Measurements from ENCODE around the gene P2RX6. TPM values are rescaled to one million over a fixed set of nuclear protein-coding genes. Genes with fewer than 3 reads are reported as not detected.

Gene P2RX6
- total and polyA plus RNA-seq, 9 of the 15 experiments (the other 6 are each of a cell fraction or from before 2014, with no cell fraction given), result 0.01 to 3.9 (median 1.5) TPM; not detected in 1

GRCh38 chr22:20990184-20991180 is 24.5 kb upstream of the P2RX6 start:
- 77% methylated on average over 21 of the region's 21 CpGs for WGBS (ENCODE audit: insufficient coverage, low coverage, missing lambda C conversion rate)
- no peaks in the 10 kb centered on the region for H3K79me2 ChIP-seq (ENCODE audit: control insufficient read depth, insufficient read depth, low read length)
- H3K9me3 ChIP-seq (replicated peaks; ENCODE audit: control insufficient read depth, insufficient read depth, low read depth, low read length), result no peaks in the 10 kb centered on the region
- ChIA-PET POLR2A (interaction anchor here (0.6 to 17.9 kb wide), 12 partner anchors 9 to 386 kb away, joined by 3 to 451 read pairs (median 4); partner anchors contain the start of genes AIFM3, LZTR1, P2RX6 and THAP7), CTCF (ENCODE audit: low intra/inter-chr PET ratio) (no interaction called here)
- peaks cover 92% of the 10 kb centered on the region for H3K36me3 ChIP-seq (ENCODE audit: control insufficient read depth, insufficient read depth, low read length)
- in situ Hi-C loops (cut with MboI) (no loop called here), intact Hi-C loops (cut with micrococcal nuclease) (no loop called here)
- peaks cover 0 to 60% of the 10 kb centered on the region in 2 experiments; a peak in 2 of 5 replicates for H3K4me1 ChIP-seq (replicated peaks in 1 of 2; ENCODE audit: control insufficient read depth in 2 of 2, insufficient read depth in 2 of 2, low read length in 2 of 2)
- no peak for DNase-seq (ENCODE audit: extremely low read depth in 1 of 4, low spot score in 3 of 4)
- no peak overlapping the region for H3K4me3 ChIP-seq
- H2AFZ ChIP-seq (ENCODE audit: low read depth, low read length), result no peak overlapping the region
- no peak for ATAC-seq
- peak overlapping the region in 1 of 2 experiments; percentile 57; a peak in 2 of 4 replicates for H3K9ac ChIP-seq (ENCODE audit: insufficient read depth in 1 of 2, low read depth in 2 of 2, low read length in 2 of 2)
- no peak overlapping the region for H3K27ac ChIP-seq (ENCODE audit: extremely low read depth, low read depth, low read length)
- H3K27me3 ChIP-seq (ENCODE audit: control insufficient read depth in 2 of 2, insufficient read depth in 2 of 2, low read length in 2 of 2), result no peaks in the 10 kb centered on the region
- BruUV-seq (replicated peaks), result no TSS peak
- no peak for FAIRE-seq
- peaks cover 13% of the 10 kb centered on the region for H3K9me1 ChIP-seq (ENCODE audit: control insufficient read depth, insufficient read depth, low read length)
- no peak overlapping the region for H3K4me2 ChIP-seq (ENCODE audit: insufficient read depth, low read length)
- peaks cover 14% of the 10 kb centered on the region; the same call in 1 of the 2 replicates for H4K20me1 ChIP-seq (replicated peaks; ENCODE audit: control insufficient read depth, insufficient read depth, low read length)
- TF ChIP-seq RHOXF2B (CRISPR knock-in tag; conservative IDR thresholded peaks at IDR 0.05) (no peak), TAF15 (IDR thresholded peaks at IDR 0.05; ENCODE audit: low read depth, low read length) (peak; percentile 17; the same call in 1 of the 2 replicates), GABPB2 (CRISPR knock-in tag; conservative IDR thresholded peaks at IDR 0.05) (no peak), ZBED1 (IDR thresholded peaks at IDR 0.05) (0 out of 2 replicates have a peak, but pooled peaks have one; percentile 50), KHSRP (IDR thresholded peaks at IDR 0.05) (no peak), HOXB6 (CRISPR knock-in tag; IDR thresholded peaks at IDR 0.05; ENCODE audit: borderline replicate concordance) (no peak), SAP30 (IDR thresholded peaks at IDR 0.05; ENCODE audit: borderline replicate concordance, insufficient read depth, low read depth, low read length, poor library complexity, severe bottlenecking) (peak; percentile 9), ZSCAN32 (CRISPR knock-in tag; IDR thresholded peaks at IDR 0.05) (no peak), YY1 (IDR thresholded peaks at IDR 0.05; ENCODE audit: borderline replicate concordance in 1 of 3, control insufficient read depth in 1 of 3, extremely low read depth in 1 of 3, insufficient read depth in 3 of 3, insufficient read length in 1 of 3, insufficient replicate concordance in 2 of 3, low read depth in 1 of 3, low read length in 2 of 3) (peak in 1 of 3 experiments; percentile 7), ZFP1 (CRISPR knock-in tag; IDR thresholded peaks at IDR 0.05) (no peak), ZNF76 (CRISPR knock-in tag; IDR thresholded peaks at IDR 0.05; ENCODE audit: borderline replicate concordance) (0 out of 2 replicates have a peak, but pooled peaks have one; percentile 68), ARID1B (IDR thresholded peaks at IDR 0.05) (no peak), PHB2 (IDR thresholded peaks at IDR 0.05; ENCODE audit: low read depth) (no peak)

All from K562 (cell line).